GM12878 (cell line): Measurements from ENCODE around the gene BCAT1. TPM values are rescaled to one million over a fixed set of nuclear protein-coding genes. Genes with fewer than 3 reads are reported as not detected.

Experiments
- CUX1 ChIP-seq: IDR thresholded peaks from 2 replicates; pipeline ENCODE4 v1.6.1; 2012; ENCODE audit warnings: improper control_type of control experiment, low read depth, low read length; ENCODE audit not compliant: insufficient replicate concordance
- DPF2 ChIP-seq: fragments of 450-650 bp; IDR thresholded peaks from 2 replicates; pipeline ENCODE4 v1.6.1; 2017; ENCODE audit warnings: mild to moderate bottlenecking
- ETV6 ChIP-seq, 2 experiments: fragments of 450-650 bp in 1 of 2; IDR thresholded peaks in 1 of 2; conservative IDR thresholded peaks in 1 of 2; 2 replicates each; pipeline ENCODE4 v1.6.1; 2014; ENCODE audit warnings: antibody characterized with exemption in 1 of 2, borderline replicate concordance in 1 of 2, low read depth in 1 of 2, mild to moderate bottlenecking in 1 of 2, moderate library complexity in 1 of 2
- polyA plus RNA-seq, 11 experiments: library from polyadenylated mRNA; depleted of rRNA in 4 of 11; unstranded in 6 of 11; stranded (reverse) in 5 of 11; fragments of >200 nt; fragmentation: Nextera tagmentation in 4 of 11; fragmentation: Illumina TruSeq in 1 of 11; extraction: Ambion mirVana in 4 of 11; extraction: Trizol in 1 of 11; gene quantifications; 1 replicate in 1 of 11; 2 replicates in 10 of 11; pipeline versions ENCODE4 v1.2.1 to v1.2.3, GENCODE V29; 2011 to 2016; ENCODE audit warnings: inconsistent platforms in 2 of 11, missing spikeins in 2 of 11, low read depth in 1 of 11
- total RNA-seq, 4 experiments: library from RNA; depleted of rRNA in 3 of 4; stranded (reverse); fragments of >200 nt in 3 of 4; fragmentation: Illumina TruSeq in 1 of 4; extraction: Trizol in 1 of 4; gene quantifications; 2 replicates each; pipeline versions ENCODE4 v1.2.1 to v1.2.3, GENCODE V29; 2013 to 2021

The BCAT1 gene
- total and polyA plus RNA-seq, 10 of the 15 experiments (the other 5 are each of a cell fraction or from before 2014, with no cell fraction given), result 26.2 to 187 (median 81.9) TPM

GRCh38 chr12:24823808-24824515, 124.9 kb downstream of the BCAT1 start (continued):
- TF ChIP-seq CUX1 (peak; percentile 44), DPF2 (no peak), ETV6 (conservative IDR thresholded peaks at IDR 0.05 in 1 of 2, IDR thresholded peaks at IDR 0.05 in 1 of 2; ENCODE audit: borderline replicate concordance in 1 of 2, low read depth in 1 of 2) (peak in 1 of 2 experiments; percentile 97; a peak in 2 of 4 replicates)
